Cardiac septum (tissue), 1 donor: Measurements from ENCODE around the gene SLC25A4. TPM values are rescaled to one million over a fixed set of nuclear protein-coding genes. Genes with fewer than 3 reads are reported as not detected.

Source experiments
- total RNA-seq: library from RNA; stranded (reverse); fragmentation: NEBNext Ultra II Directional; extraction: Animal tissue kit (Norgen Biotek cat#: 25700); gene quantifications from one replicate; pipeline ENCODE4 v1.2.1, GENCODE V29; 2021
- donor health status: DM: no; HTN: no; CAD: no.

The SLC25A4 gene
- total RNA-seq, 1 donor from 2014 or later, result 1,443 TPM

Other genes starting within 250 kb of the SLC25A4 start
- gene HELT, start 124.8 kb upstream of the SLC25A4 start, total RNA-seq, result not detected
- 14.9 TPM for gene CFAP97, start 60.7 kb downstream of the SLC25A4 start, total RNA-seq
- gene SNX25, start 66.3 kb downstream of the SLC25A4 start, total RNA-seq, result 10.5 TPM